Measurements from ENCODE around the gene WHRN.

- no peak for TF ChIP-seq CTCF (conservative IDR thresholded peaks at IDR 0.05; ENCODE audit: low read depth in 2 of 2)
- TF ChIP-seq EZH2 (IDR thresholded peaks at IDR 0.05; ENCODE audit: low read depth, unreplicated experiment), result no peak
- TF ChIP-seq POLR2AphosphoS5 (IDR thresholded peaks at IDR 0.05; ENCODE audit: low read depth), result no peak
- no peak for TF ChIP-seq REST (IDR thresholded peaks at IDR 0.05; ENCODE audit: unreplicated experiment)
- no peak for TF ChIP-seq ZNF331 (CRISPR knock-in tag; IDR thresholded peaks at IDR 0.05; ENCODE audit: low read depth)
- no peak for TF ChIP-seq ZNF114 (CRISPR knock-in tag; IDR thresholded peaks at IDR 0.05)
- TF ChIP-seq STAT1 (IDR thresholded peaks at IDR 0.05; ENCODE audit: unreplicated experiment), result no peak
- TF ChIP-seq EZH2phosphoT487 (IDR thresholded peaks at IDR 0.05; ENCODE audit: unreplicated experiment), result no peak
- TF ChIP-seq ZNF462 (CRISPR knock-in tag; IDR thresholded peaks at IDR 0.05), result no peak
- no peak for TF ChIP-seq ETS1 (IDR thresholded peaks at IDR 0.05)
- TF ChIP-seq JUNB (IDR thresholded peaks at IDR 0.05; ENCODE audit: unreplicated experiment), result no peak
Observed at GRCh38 chr9:114486205-114486963, 18.9 kb downstream of the WHRN start.

All from GM23338 (cell line).